Measurements from ENCODE around the gene BARX2.

BARX2 gene

GRCh38 chr11:129440028-129440713 lies 64.5 kb downstream of the BARX2 start:
- no peak for DNase-seq

DNA sequence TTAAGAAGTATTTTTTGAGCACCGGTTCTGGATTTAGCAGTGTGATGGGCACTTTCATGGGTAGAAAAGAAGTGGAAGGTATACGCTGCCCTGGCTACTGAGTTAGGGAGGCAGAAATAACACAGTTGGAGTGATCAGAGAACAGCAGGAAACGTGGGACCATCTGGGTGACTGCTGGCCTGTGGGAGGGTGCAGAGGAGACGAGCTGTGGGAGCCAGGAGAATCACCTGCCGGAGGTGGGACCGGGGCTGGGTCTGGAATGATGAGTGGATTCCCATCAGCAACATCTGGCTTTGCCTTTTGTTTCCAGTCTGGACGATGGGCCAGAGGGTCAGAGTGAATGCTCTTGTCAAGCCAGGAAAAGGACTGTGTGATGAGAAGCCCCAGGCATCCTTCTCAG lies 66.5 kb downstream of the BARX2 start:
- DNase-seq, result no peak

DNA sequence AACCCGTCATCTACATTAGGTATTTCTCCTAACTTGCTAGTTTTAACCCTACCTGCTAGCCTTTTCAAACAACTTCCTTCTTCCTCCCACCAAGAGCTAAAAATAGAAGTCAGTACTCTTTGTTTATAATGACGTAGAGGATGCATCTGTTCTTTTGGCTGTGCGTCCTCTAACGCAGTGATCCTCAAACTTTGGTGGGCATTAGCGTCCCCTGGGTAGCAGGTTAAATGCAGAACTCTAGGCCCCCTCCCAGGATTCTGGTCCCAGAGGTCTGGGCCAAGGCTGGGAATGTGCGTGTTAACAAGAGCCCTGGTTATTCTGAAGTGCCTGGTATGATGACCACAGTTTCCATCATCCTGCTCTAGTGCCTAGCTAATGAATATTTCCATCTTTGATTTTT lies 67.6 kb downstream of the BARX2 start:
- no peak for DNase-seq

DNA sequence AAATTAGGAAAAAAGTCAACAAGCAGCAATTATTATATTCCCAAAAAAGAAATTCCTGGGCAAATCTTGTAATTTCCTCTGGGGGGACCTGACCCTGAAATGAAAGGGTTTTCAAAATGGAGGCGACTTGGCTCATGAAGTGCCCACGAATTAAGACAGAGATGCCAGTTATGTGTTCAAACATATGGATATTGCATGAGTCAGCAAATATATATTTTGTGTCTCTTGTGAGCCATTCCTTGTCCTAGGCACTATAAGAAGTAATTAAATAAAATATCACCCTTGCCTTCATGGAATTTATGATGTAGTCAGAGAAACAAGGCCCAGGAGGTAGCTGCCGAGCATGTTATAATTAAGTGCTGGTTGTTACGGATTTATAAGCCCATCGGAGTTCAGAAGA lies 68.6 kb downstream of the BARX2 start:
- DNase-seq, result no peak

- no peak for DNase-seq
Observed at GRCh38 chr11:129445226-129445625, 69.6 kb downstream of the BARX2 start.

GRCh38 chr11:129446572-129446971 lies 70.9 kb downstream of the BARX2 start:
- no peak for DNase-seq

- no peak for DNase-seq
Observed at GRCh38 chr11:129447654-129448239, 72.1 kb downstream of the BARX2 start.

GRCh38 chr11:129451524-129451923 lies 75.9 kb downstream of the BARX2 start:
- no peak for DNase-seq

- no peak for DNase-seq
Observed at GRCh38 chr11:129453293-129453721, 77.7 kb downstream of the BARX2 start.

- DNase-seq, result no peak
Observed at GRCh38 chr11:129455101-129455500, 79.5 kb downstream of the BARX2 start.

DNA sequence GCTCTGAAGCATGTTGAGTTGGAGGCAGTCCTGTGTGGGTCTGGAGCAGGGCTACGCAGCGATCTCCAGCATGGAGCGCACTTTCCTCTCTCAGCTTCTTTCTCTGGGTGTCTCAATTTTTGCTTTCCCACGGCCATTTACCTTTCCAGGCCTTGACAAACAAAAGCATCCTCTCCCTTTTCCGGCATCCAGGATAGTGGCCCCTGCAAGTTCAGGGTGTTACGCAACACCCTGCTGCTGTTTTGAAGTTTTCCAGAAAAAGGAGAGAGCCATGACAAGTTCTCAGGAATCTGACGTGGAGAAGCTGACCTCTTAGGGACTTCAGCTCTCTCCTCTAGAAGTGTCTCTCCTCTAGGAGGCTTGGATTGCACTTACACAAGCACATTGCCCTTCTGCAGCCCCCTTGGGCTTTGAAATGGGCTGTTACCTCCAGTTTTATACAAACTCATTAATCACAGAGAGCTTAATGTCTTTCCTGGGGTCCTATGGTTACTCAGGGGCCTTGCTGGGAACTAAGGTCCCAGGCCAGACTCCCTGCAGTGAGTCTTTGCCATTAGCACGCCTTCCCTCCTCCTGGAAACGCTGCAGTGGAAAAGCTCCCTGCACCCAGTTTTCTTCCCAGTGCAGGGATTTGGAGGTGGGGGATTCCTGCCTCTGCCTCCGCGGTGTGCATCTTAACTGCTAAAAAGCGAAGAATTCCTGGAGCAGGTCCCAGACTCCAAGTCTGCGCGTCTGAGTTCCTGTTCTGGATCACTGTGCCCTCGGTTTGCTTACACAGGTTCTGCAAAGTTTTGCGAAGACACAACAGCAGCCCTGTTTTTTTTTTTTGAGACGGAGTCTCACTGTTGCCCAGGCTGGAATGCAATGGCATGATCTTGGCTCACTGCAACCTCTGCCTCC lies 80.4 kb downstream of the BARX2 start:
- no peak for DNase-seq

GRCh38 chr11:129457321-129457720 lies 81.7 kb downstream of the BARX2 start:
- DNase-seq, result no peak

GRCh38 chr11:129458278-129458677 lies 82.6 kb downstream of the BARX2 start:
- DNase-seq, result no peak

DNA sequence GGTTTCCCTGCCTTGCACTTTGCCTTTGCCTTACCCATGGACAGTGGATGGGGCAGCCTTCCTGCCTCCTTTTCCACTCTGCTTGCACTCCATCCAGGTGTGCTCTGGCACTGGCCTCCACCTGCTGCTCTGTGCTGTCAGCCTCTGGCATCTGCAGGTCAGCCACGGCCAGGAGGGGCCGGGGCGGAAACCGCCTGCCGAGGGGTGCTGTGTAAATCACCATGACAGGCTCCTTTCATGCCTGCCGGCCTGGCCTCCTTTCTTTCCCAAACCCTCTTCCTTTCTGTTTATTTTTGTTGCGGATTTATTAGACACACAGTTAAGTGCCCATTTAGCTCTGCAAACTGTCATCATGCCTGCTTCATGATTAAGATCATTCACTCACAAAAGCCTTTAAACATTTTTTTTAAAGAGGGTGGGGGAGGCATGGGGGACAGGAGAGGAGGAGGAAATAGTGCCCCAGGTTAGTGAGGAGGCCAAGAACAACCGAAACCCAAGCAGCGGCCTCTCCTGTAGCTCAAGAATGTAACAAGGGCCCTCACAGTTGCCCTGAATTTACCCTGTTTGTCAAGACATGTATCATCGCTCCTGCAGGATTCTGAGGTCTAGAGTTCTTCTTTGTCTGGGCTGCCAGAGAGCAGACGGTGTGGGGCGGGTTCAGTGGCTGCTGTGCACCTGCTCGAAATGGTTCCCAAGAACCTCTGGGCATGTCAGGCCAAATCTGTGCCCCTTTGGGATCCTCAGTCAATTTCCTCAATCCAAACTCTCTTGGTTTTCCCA lies 83.3 kb downstream of the BARX2 start:
- DNase-seq, result no peak

GRCh38 chr11:129460714-129461113 lies 85.1 kb downstream of the BARX2 start:
- DNase-seq, result no peak

DNA sequence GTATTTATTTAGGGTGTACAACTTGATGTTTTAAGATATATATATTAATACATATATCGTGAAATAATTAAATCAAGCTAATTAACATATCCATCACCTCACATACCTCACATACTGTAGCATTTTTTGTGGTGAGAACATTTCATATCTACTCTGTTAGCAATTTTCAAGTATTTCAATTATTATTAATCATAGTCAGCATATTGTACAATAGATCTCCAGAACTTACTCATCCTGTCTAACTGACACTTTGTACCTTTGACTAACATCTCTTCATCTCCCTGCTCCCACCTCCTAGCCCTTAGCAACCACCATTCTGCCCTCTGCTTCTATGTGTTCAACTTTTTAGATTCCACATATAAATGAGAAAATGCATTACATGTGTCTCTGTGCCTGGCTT lies 108.4 kb downstream of the BARX2 start:
- DNase-seq, result no peak

- no peak for DNase-seq
Observed at GRCh38 chr11:129489249-129489648, 113.6 kb downstream of the BARX2 start.

DNA sequence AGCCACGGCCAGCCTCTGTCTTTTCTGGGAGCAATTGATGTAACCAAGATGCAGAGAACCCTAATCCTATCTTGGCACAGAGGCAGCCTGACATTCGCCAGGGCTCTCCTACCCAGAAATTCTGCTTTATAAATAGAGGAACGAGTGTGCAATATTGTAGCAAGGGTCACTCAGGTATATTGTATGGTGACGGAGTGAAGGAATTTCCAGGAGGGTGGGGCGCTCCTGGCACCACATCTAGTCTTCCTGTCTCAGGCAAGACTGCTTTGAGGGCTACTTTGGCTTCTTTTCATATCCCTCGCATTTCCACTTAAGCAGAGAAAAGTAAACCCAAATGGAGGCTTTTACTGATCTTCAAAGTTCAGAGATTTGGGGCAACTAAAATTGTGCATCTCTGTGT lies 114.4 kb downstream of the BARX2 start:
- DNase-seq, result no peak

DNA sequence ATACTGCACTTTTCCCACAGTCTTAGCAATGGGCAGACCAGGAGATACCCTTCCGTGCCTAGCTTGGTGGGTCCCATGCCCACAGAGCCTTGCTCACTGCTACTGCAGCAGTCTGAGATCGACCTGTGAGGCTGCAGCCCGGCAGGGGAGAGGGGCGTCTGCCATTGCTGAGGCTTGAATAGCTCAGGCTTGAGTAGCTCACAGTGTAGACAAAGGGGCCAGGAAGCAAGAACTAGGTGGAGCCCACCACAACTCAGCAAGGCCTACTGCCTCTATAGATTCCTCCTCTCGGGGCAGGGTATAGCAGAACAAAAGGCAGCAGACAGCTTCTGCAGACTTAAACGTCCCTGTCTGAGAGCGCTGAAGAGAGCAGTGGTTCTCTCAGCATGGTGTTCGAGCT lies 118.1 kb downstream of the BARX2 start:
- no peak for DNase-seq
